WTC11 (cell line): Measurements from ENCODE around the gene PPP3CB. TPM values are rescaled to one million over a fixed set of nuclear protein-coding genes. Genes with fewer than 3 reads are reported as not detected.
A peak's percentile ranks its signal among the peaks of the same experiment; 100 is the strongest.

Experiments
- ATAC-seq: fragments of 200-7000 bp; cut with Tn5 transposase; 2 replicates; pipeline ENCODE4 v1.10.0; 2021; ENCODE audit warnings: mild to moderate bottlenecking, moderate library complexity
- CTCF ChIA-PET: fragments of 300-600 bp; sonication (Branson Sonifier 250); formaldehyde crosslinking; loops from one replicate; lab custom pipeline; 2021; ENCODE audit warnings: antibody characterized with exemption; lab: Charles Lee
- POLR2A ChIA-PET: fragments of 350-600 bp; sonication (Branson Sonifier 250); formaldehyde crosslinking; loops from one replicate; lab custom pipeline; 2021; ENCODE audit warnings: antibody characterized with exemption; lab: Charles Lee
- DNase-seq: peaks from one replicate; pipeline ENCODE4 v3.0.0; 2021; ENCODE audit warnings: low spot score
- H3K27ac Mint-ChIP-seq: 2 replicates; pipeline ENCODE4 v1.8.0; 2021; ENCODE audit warnings: mixed read lengths
- H3K27me3 Mint-ChIP-seq: 2 replicates; pipeline ENCODE4 v1.8.0; 2021; ENCODE audit warnings: low read depth, mild to moderate bottlenecking, moderate library complexity, mixed read lengths
- H3K36me3 Mint-ChIP-seq: 2 replicates; pipeline ENCODE4 v1.8.0; 2021; ENCODE audit warnings: mixed read lengths
- H3K4me1 Mint-ChIP-seq: 2 replicates; pipeline ENCODE4 v1.8.0; 2022; ENCODE audit warnings: mixed read lengths
- H3K4me3 Mint-ChIP-seq: 2 replicates; pipeline ENCODE4 v1.8.0; 2021; ENCODE audit warnings: mild to moderate bottlenecking, moderate library complexity, mixed read lengths
- H3K9me3 Mint-ChIP-seq: 2 replicates; pipeline ENCODE4 v1.8.0; 2021; ENCODE audit warnings: mixed read lengths
- CREB1 ChIP-seq: sonication (generic); formaldehyde crosslinking; IDR thresholded peaks from 2 replicates; pipeline ENCODE4 v1.8.0; 2023; ENCODE audit warnings: mild to moderate bottlenecking, missing genetic modification reagents
- ELF4 ChIP-seq: sonication (generic); formaldehyde crosslinking; IDR thresholded peaks from 2 replicates; pipeline ENCODE4 v1.8.1; 2022; ENCODE audit warnings: low read depth, mild to moderate bottlenecking, moderate library complexity, missing genetic modification reagents
- GABPB1 ChIP-seq: sonication (generic); formaldehyde crosslinking; IDR thresholded peaks from 2 replicates; pipeline ENCODE4 v1.8.1; 2023; ENCODE audit warnings: mild to moderate bottlenecking, missing genetic modification reagents
- JUN ChIP-seq: sonication (generic); formaldehyde crosslinking; IDR thresholded peaks from 2 replicates; pipeline ENCODE4 v1.8.0; 2023; ENCODE audit warnings: mild to moderate bottlenecking, missing genetic modification reagents
- NR1H2 ChIP-seq: sonication (generic); formaldehyde crosslinking; IDR thresholded peaks from 2 replicates; pipeline ENCODE4 v1.9.0; 2021; ENCODE audit warnings: mild to moderate bottlenecking, moderate library complexity, missing genetic modification reagents
- OVOL2 ChIP-seq: fragments of 250-450 bp; sonication (Bioruptor Pico); IDR thresholded peaks from 2 replicates; pipeline ENCODE4 v1.9.0; 2021; ENCODE audit warnings: mild to moderate bottlenecking, borderline replicate concordance
- SP1 ChIP-seq: sonication (generic); formaldehyde crosslinking; conservative IDR thresholded peaks from 2 replicates; pipeline ENCODE4 v1.8.1; 2022; ENCODE audit warnings: missing genetic modification reagents
- TP53 ChIP-seq: sonication (generic); formaldehyde crosslinking; IDR thresholded peaks from 2 replicates; pipeline ENCODE4 v1.8.1; 2023; ENCODE audit warnings: mild to moderate bottlenecking, missing genetic modification reagents
- ZNF317 ChIP-seq: sonication (generic); formaldehyde crosslinking; IDR thresholded peaks from 2 replicates; pipeline ENCODE4 v1.8.1; 2023; ENCODE audit warnings: low read depth, mild to moderate bottlenecking, moderate library complexity, missing genetic modification reagents, borderline replicate concordance
- ZNF396 ChIP-seq: fragments of 250-450 bp; sonication (Bioruptor Pico); IDR thresholded peaks from 2 replicates; pipeline ENCODE4 v1.8.0; 2021; ENCODE audit warnings: mild to moderate bottlenecking, moderate library complexity, borderline replicate concordance
- total RNA-seq: library from RNA; stranded (reverse); gene quantifications from 3 replicates; pipeline ENCODE4 v1.2.3, GENCODE V29; 2021
- TF ChIP-seq, protein P1 (sequence below): fragments of 200-600 bp; IDR thresholded peaks from 2 replicates; pipeline ENCODE4 v1.8.0; 2022; ENCODE audit warnings: antibody characterized with exemption
- TF ChIP-seq, protein P2 (sequence below): sonication (generic); formaldehyde crosslinking; IDR thresholded peaks from 2 replicates; pipeline ENCODE4 v1.8.1; 2023; ENCODE audit warnings: mild to moderate bottlenecking, missing genetic modification reagents
- TF ChIP-seq, protein P3 (sequence below): sonication (generic); formaldehyde crosslinking; IDR thresholded peaks from 2 replicates; pipeline ENCODE4 v1.8.0; 2022; ENCODE audit warnings: mild to moderate bottlenecking, missing genetic modification reagents
- TF ChIP-seq, protein P4 (sequence below): sonication (generic); formaldehyde crosslinking; IDR thresholded peaks from 2 replicates; pipeline ENCODE4 v1.8.0; 2022; ENCODE audit warnings: mild to moderate bottlenecking, missing genetic modification reagents
- TF ChIP-seq, protein P5 (sequence below): sonication (generic); formaldehyde crosslinking; IDR thresholded peaks from 2 replicates; pipeline ENCODE4 v1.8.1; 2023; ENCODE audit warnings: mild to moderate bottlenecking, moderate library complexity, missing genetic modification reagents
- TF ChIP-seq, protein P6 (sequence below): sonication (generic); formaldehyde crosslinking; conservative IDR thresholded peaks from 2 replicates; pipeline ENCODE4 v1.8.1; 2022; ENCODE audit warnings: mild to moderate bottlenecking, missing genetic modification reagents
- TF ChIP-seq, protein P7 (sequence below): fragments of 250-450 bp; sonication (Bioruptor Pico); IDR thresholded peaks from 2 replicates; pipeline ENCODE4 v1.9.0; 2021; ENCODE audit warnings: mild to moderate bottlenecking
- TF ChIP-seq, protein P8 (sequence below): fragments of 250-450 bp; sonication (Bioruptor Pico); IDR thresholded peaks from 2 replicates; pipeline ENCODE4 v1.9.0; 2021; ENCODE audit warnings: mild to moderate bottlenecking

The PPP3CB gene
- total RNA-seq, 1 experiment from 2014 or later, result 30.0 TPM

DNA sequence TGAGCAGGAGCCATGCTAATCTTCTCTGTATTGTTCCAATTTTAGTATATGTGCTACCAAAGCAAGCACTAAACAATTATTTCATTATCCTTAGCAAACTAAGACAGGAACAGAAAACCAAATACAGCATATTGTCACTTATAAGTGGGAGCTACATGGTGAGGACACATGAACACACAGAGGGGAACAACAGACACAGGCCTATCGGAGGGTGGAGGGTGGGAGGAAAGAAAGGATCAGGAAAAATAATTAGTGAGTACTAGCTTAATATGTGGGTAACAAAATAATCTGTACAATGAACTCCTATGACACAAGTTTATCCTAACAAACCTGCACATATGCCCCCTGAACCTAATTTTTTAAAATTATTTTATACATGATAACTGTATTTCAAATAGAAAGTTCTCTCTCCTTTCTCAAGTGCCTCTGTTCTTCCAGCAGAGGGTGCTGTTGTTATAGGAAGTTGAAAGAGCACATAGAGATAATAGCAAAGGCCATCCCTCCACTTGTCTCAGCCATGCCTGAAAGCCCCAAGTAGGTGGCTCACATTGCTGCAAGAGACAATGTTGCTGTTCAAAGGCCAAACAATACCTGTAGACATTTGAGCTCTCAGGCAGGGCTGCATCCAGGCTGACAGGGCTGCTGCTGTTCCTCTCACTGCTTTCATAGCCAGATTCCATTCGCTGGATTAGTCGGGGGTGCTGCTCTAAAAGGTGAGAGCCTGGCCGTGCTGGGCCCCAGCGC lies 33.4 kb upstream of the PPP3CB start:
- peak; percentile 39 for DNase-seq
- no peak overlapping the region for H3K4me3 Mint-ChIP-seq
- TF ChIP-seq, protein P1, sequence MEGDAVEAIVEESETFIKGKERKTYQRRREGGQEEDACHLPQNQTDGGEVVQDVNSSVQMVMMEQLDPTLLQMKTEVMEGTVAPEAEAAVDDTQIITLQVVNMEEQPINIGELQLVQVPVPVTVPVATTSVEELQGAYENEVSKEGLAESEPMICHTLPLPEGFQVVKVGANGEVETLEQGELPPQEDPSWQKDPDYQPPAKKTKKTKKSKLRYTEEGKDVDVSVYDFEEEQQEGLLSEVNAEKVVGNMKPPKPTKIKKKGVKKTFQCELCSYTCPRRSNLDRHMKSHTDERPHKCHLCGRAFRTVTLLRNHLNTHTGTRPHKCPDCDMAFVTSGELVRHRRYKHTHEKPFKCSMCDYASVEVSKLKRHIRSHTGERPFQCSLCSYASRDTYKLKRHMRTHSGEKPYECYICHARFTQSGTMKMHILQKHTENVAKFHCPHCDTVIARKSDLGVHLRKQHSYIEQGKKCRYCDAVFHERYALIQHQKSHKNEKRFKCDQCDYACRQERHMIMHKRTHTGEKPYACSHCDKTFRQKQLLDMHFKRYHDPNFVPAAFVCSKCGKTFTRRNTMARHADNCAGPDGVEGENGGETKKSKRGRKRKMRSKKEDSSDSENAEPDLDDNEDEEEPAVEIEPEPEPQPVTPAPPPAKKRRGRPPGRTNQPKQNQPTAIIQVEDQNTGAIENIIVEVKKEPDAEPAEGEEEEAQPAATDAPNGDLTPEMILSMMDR, result peak; percentile 73
- TF ChIP-seq, protein P2, sequence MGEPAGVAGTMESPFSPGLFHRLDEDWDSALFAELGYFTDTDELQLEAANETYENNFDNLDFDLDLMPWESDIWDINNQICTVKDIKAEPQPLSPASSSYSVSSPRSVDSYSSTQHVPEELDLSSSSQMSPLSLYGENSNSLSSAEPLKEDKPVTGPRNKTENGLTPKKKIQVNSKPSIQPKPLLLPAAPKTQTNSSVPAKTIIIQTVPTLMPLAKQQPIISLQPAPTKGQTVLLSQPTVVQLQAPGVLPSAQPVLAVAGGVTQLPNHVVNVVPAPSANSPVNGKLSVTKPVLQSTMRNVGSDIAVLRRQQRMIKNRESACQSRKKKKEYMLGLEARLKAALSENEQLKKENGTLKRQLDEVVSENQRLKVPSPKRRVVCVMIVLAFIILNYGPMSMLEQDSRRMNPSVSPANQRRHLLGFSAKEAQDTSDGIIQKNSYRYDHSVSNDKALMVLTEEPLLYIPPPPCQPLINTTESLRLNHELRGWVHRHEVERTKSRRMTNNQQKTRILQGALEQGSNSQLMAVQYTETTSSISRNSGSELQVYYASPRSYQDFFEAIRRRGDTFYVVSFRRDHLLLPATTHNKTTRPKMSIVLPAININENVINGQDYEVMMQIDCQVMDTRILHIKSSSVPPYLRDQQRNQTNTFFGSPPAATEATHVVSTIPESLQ, result no peak
- TF ChIP-seq, all 79 proteins: peak for 1
- no peaks in the 10 kb centered on the region for H3K4me1 Mint-ChIP-seq
- peak; percentile 98 for ATAC-seq
- peaks cover 13% of the 10 kb centered on the region for H3K36me3 Mint-ChIP-seq
- ChIA-PET POLR2A (no interaction called here), CTCF (interaction anchor here (0.6 to 5.0 kb wide), 30 partner anchors 9 to 251 kb away, joined by 3 to 77 read pairs (median 3); partner anchors contain the start of genes MYOZ1, PPP3CB and USP54)
- no peaks in the 10 kb centered on the region for H3K9me3 Mint-ChIP-seq
- H3K27me3 Mint-ChIP-seq, result no peaks in the 10 kb centered on the region
- H3K27ac Mint-ChIP-seq, result no peak overlapping the region; the same call in 1 of the 2 replicates

DNA sequence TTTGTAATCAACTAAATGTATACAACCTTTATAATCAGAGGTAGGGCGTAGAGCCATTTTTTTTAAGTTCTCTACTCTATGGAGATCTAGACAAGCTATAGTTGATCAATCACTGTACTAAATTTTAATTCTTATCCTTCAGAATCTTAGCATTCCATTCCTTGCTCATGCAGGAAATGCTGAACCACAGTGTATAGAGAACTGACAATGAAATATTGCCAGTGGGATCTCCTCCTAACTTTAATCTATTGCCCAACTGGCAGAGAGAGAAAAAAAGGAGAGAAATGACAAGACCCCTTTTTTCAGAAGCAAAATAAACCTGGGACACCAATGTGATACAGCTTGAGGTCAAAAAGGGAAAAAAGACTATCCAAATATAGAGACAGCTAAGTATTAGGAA lies 26.4 kb upstream of the PPP3CB start:
- no peak for ATAC-seq
- Mint-ChIP-seq H3K4me1 (no peaks in the 10 kb centered on the region), H3K27me3 (no peaks in the 10 kb centered on the region)
- CTCF ChIA-PET, result no interaction called here
- no peak for TF ChIP-seq TP53 (CRISPR knock-in tag)
- no peak for TF ChIP-seq ELF4
- no peak for TF ChIP-seq CREB1 (CRISPR knock-in tag)
- no peak for TF ChIP-seq OVOL2
- TF ChIP-seq, protein P3, sequence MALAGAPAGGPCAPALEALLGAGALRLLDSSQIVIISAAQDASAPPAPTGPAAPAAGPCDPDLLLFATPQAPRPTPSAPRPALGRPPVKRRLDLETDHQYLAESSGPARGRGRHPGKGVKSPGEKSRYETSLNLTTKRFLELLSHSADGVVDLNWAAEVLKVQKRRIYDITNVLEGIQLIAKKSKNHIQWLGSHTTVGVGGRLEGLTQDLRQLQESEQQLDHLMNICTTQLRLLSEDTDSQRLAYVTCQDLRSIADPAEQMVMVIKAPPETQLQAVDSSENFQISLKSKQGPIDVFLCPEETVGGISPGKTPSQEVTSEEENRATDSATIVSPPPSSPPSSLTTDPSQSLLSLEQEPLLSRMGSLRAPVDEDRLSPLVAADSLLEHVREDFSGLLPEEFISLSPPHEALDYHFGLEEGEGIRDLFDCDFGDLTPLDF (CRISPR knock-in tag), result no peak
- TF ChIP-seq, protein P4, sequence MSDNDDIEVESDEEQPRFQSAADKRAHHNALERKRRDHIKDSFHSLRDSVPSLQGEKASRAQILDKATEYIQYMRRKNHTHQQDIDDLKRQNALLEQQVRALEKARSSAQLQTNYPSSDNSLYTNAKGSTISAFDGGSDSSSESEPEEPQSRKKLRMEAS (CRISPR knock-in tag), result no peak
- TF ChIP-seq NR1H2 (CRISPR knock-in tag), result no peak
- no peak for TF ChIP-seq GABPB1 (CRISPR knock-in tag)
- TF ChIP-seq, protein P5, sequence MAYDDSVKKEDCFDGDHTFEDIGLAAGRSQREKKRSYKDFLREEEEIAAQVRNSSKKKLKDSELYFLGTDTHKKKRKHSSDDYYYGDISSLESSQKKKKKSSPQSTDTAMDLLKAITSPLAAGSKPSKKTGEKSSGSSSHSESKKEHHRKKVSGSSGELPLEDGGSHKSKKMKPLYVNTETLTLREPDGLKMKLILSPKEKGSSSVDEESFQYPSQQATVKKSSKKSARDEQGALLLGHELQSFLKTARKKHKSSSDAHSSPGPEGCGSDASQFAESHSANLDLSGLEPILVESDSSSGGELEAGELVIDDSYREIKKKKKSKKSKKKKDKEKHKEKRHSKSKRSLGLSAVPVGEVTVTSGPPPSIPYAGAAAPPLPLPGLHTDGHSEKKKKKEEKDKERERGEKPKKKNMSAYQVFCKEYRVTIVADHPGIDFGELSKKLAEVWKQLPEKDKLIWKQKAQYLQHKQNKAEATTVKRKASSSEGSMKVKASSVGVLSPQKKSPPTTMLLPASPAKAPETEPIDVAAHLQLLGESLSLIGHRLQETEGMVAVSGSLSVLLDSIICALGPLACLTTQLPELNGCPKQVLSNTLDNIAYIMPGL (CRISPR knock-in tag), result no peak
- TF ChIP-seq, protein P6, sequence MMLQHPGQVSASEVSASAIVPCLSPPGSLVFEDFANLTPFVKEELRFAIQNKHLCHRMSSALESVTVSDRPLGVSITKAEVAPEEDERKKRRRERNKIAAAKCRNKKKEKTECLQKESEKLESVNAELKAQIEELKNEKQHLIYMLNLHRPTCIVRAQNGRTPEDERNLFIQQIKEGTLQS (CRISPR knock-in tag), result no peak
- TF ChIP-seq ZNF317 (CRISPR knock-in tag), result no peak
- TF ChIP-seq, protein P1, result no peak
- no peak for TF ChIP-seq SP1 (CRISPR knock-in tag)
- no peak for TF ChIP-seq JUN (CRISPR knock-in tag)
- TF ChIP-seq, protein P7, sequence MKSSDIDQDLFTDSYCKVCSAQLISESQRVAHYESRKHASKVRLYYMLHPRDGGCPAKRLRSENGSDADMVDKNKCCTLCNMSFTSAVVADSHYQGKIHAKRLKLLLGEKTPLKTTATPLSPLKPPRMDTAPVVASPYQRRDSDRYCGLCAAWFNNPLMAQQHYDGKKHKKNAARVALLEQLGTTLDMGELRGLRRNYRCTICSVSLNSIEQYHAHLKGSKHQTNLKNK (CRISPR knock-in tag), result no peak
- TF ChIP-seq ZNF396 (CRISPR knock-in tag), result no peak
- TF ChIP-seq, protein P8, sequence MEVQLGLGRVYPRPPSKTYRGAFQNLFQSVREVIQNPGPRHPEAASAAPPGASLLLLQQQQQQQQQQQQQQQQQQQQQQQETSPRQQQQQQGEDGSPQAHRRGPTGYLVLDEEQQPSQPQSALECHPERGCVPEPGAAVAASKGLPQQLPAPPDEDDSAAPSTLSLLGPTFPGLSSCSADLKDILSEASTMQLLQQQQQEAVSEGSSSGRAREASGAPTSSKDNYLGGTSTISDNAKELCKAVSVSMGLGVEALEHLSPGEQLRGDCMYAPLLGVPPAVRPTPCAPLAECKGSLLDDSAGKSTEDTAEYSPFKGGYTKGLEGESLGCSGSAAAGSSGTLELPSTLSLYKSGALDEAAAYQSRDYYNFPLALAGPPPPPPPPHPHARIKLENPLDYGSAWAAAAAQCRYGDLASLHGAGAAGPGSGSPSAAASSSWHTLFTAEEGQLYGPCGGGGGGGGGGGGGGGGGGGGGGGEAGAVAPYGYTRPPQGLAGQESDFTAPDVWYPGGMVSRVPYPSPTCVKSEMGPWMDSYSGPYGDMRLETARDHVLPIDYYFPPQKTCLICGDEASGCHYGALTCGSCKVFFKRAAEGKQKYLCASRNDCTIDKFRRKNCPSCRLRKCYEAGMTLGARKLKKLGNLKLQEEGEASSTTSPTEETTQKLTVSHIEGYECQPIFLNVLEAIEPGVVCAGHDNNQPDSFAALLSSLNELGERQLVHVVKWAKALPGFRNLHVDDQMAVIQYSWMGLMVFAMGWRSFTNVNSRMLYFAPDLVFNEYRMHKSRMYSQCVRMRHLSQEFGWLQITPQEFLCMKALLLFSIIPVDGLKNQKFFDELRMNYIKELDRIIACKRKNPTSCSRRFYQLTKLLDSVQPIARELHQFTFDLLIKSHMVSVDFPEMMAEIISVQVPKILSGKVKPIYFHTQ, result no peak
- TF ChIP-seq, all 79 proteins: peak for 0
- Mint-ChIP-seq H3K27ac (no peak overlapping the region), H3K4me3 (no peak overlapping the region), H3K36me3 (peaks cover 31% of the 10 kb centered on the region), H3K9me3 (no peaks in the 10 kb centered on the region)
- DNase-seq, result no peak
- POLR2A ChIA-PET, result no interaction called here
